ENCODE data around the gene WEE1.
"Not testable (repeated sequence)": the region's sequence is repeated elsewhere in the genome, so short reads cannot be mapped to it uniquely, and the experiment has no call there.

- TF ChIP-seq TCF7L2 (IDR thresholded peaks at IDR 0.05; ENCODE audit: low read depth, low read length); CTCF (IDR thresholded peaks at IDR 0.05); SIN3A (IDR thresholded peaks at IDR 0.05; ENCODE audit: borderline replicate concordance, insufficient read depth, low read depth, low read length); POLR2AphosphoS5 (IDR thresholded peaks at IDR 0.05; ENCODE audit: low read depth, low read length); REST (IDR thresholded peaks at IDR 0.05; ENCODE audit: insufficient read depth in 1 of 2, low read depth in 2 of 2, low read length in 1 of 2): not testable (repeated sequence)
Observed at GRCh38 chr11:9549216-9549615, 24.3 kb upstream of the WEE1 start.
